IPS DF 6.9 (cell line): Measurements from ENCODE around the gene POFUT2.

ENCODE experiments used
- DNase-seq: peaks from one replicate; pipeline ENCODE4 v3.0.0-alpha.2; 2013; ENCODE audit warnings: low read depth, low spot score
- H3K27ac ChIP-seq: one replicate; pipeline ENCODE4 v1.5.1; 2013; ENCODE audit warnings: low read length, control low read depth
- H3K27me3 ChIP-seq: 2 replicates; pipeline ENCODE4 v1.6.1; 2013; ENCODE audit warnings: mild to moderate bottlenecking, low read length; ENCODE audit not compliant: control insufficient read depth, insufficient read depth
- H3K36me3 ChIP-seq: 2 replicates; pipeline ENCODE4 v1.6.1; 2013; ENCODE audit warnings: low read length; ENCODE audit not compliant: control insufficient read depth, insufficient read depth
- H3K4me1 ChIP-seq: 2 replicates; pipeline ENCODE4 v1.6.1; 2013; ENCODE audit warnings: low read length; ENCODE audit not compliant: control insufficient read depth, insufficient read depth
- H3K4me3 ChIP-seq: 2 replicates; pipeline ENCODE4 v1.5.1; 2013; ENCODE audit warnings: mild to moderate bottlenecking, low read length
- H3K9me3 ChIP-seq: 2 replicates; pipeline ENCODE4 v1.6.1; 2013; ENCODE audit warnings: low read length, inconsistent platforms; ENCODE audit not compliant: control insufficient read depth, insufficient read depth
- WGBS: extraction: QIAGEN DNeasy Blood & Tissue Kit; methylation state at CpG from one replicate; pipeline ENCODE4 v1.1.7; 2013; ENCODE audit warnings: mixed read lengths, missing lambda C conversion rate; ENCODE audit not compliant: insufficient read length, insufficient coverage; 5-methylcytosine and 5-hydroxymethylcytosine counted together

POFUT2 gene

DNA sequence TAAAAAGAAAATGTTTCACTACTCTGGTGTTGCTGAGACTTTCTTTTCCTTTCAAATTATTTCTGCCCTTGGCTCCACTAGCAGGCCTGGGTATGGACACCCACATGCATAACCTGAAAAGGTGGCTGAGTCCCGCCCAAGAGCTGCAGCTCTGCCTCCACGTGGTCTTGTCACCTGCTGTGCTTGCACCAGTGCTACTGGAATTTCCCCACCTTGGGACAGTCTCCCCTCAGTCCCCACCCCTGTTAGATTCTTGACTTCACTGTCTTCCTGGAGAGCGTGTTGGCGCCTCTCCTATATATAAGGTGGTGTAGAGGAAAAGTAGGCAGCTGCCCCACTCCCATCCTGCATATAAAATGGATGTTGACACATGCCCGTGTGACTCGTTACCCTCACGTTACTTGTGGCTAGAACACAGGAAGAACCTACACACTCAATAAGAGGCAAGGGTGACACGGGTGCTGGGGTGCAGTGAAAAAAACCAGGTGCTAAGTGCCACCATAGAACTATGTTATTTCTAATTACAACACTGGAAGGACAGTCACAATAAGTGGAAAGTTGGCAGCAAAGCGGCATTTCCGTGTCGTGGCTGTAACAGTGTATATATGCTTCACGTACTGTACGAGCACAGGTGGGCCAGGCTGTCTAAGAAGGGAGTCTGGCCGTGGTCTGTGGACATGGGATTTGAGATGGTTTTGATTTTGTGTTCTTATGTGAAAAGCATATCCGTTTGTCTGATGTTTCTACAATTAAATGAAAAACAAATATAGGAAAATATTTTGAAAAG, 61.0 kb downstream of the POFUT2 start:
- Histone ChIP-seq H3K4me3 (no peak overlapping the region), H3K36me3 (no peaks in the 10 kb centered on the region), H3K27me3 (no peaks in the 10 kb centered on the region), H3K9me3 (no peaks in the 10 kb centered on the region), H3K4me1 (no peaks in the 10 kb centered on the region), H3K27ac (no peak overlapping the region)
- no peak for DNase-seq
- no CpG with 5 or more reads among the region's 15 CpGs for WGBS

DNA sequence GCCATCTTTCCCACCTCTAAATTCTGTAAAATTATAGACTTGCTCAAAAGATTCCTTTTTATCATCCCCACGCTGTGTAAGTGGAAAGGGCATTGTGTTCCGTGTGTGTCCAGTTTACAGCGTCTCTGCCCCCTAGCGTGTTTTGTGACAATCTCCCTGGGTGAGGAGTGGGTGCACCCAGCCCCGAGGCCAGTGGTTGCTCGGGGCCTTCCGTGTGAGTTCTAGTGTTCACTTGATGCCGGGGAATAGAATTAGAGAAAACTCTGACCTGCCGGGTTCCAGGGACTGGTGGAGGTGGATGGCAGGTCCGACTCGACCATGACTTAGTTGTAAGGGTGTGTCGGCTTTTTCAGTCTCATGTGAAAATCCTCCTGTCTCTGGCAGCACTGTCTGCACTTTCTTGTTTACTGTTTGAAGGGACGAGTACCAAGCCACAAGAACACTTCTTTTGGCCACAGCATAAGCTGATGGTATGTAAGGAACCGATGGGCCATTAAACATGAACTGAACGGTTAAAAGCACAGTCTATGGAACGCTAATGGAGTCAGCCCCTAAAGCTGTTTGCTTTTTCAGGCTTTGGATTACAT, 61.9 kb downstream of the POFUT2 start:
- no peaks in the 10 kb centered on the region for H3K4me1 ChIP-seq
- H3K36me3 ChIP-seq = no peaks in the 10 kb centered on the region
- H3K27ac ChIP-seq = no peak overlapping the region
- no peak overlapping the region for H3K4me3 ChIP-seq
- H3K9me3 ChIP-seq = no peaks in the 10 kb centered on the region
- no peak for DNase-seq
- WGBS = no CpG with 5 or more reads among the region's 16 CpGs
- H3K27me3 ChIP-seq = no peaks in the 10 kb centered on the region

DNA sequence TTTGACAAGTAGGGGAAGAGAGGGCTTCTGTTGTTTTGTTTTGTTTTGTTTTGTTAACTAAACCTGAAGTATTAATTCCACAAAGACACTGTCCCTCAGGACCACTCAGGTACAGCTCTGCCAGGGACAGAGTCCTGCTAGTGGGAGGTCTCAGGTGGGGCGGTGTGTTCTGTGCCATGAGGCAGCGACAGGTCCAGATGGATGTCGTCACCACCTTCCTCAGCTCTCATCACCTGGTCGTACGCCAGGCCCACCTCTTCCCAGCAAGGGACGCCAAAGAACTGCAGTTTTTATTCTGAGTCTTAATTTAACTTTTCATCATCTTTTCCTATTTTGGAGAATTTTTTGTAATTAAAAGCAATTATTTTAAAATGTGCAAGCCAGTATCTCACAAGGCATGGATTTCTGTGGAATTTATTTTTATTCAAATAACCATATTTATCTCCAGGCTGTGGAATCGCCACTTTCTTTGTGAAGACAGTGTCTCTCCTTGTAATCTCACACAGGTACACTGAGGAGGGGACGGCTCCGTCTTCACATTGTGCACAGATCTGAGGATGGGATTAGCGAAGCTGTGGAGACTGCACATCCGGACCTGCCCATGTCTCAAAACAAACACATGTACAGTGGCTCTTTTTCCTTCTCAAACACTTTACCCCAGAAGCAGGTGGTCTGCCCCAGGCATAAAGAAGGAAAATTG, 62.5 kb downstream of the POFUT2 start:
- Histone ChIP-seq H3K36me3 (no peaks in the 10 kb centered on the region), H3K27ac (no peak overlapping the region), H3K4me3 (no peak overlapping the region), H3K27me3 (no peaks in the 10 kb centered on the region), H3K4me1 (no peaks in the 10 kb centered on the region), H3K9me3 (no peaks in the 10 kb centered on the region)
- DNase-seq = no peak
- no CpG with 5 or more reads among the region's 11 CpGs for WGBS

DNA sequence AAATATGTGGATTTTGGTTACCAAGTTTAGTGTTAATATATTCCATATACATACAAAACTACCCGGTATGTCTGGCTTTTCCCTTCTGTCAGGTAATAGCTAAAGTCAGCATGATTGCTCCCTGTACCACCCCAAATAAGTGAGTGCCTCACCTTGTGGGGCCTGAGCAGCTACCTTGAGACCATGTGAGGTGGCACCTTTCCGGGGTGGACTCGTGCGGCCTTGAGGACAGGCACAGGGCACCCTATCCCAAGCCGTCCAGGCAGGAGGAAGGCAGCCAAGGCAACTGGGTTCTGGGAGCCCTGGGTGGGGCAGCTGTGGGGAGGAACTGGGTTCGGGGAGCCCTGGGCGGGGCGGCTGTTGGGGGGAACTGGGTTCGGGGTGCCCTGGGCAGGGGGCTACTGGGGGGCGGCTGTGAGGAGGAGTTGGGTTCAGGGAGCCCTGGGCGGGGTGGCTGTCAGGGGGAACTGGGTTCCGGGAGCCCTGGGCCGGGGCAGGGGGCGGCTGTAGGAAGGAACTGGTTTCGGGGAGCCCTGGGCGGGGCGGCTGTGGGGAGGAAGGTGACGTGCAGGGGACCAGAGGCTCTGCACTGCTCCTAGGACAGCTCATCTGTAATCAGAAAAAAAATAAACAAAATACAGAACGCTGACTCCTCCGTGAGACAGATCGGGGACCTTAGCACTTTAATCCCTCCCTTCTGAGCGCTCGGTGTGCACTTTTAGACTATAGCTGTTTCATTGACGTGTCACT, 63.3 kb downstream of the POFUT2 start:
- no CpG with 5 or more reads among the region's 24 CpGs for WGBS
- Histone ChIP-seq H3K4me3 (no peak overlapping the region), H3K27ac (no peak overlapping the region), H3K36me3 (no peaks in the 10 kb centered on the region), H3K27me3 (no peaks in the 10 kb centered on the region), H3K4me1 (no peaks in the 10 kb centered on the region), H3K9me3 (no peaks in the 10 kb centered on the region)
- no peak for DNase-seq

DNA sequence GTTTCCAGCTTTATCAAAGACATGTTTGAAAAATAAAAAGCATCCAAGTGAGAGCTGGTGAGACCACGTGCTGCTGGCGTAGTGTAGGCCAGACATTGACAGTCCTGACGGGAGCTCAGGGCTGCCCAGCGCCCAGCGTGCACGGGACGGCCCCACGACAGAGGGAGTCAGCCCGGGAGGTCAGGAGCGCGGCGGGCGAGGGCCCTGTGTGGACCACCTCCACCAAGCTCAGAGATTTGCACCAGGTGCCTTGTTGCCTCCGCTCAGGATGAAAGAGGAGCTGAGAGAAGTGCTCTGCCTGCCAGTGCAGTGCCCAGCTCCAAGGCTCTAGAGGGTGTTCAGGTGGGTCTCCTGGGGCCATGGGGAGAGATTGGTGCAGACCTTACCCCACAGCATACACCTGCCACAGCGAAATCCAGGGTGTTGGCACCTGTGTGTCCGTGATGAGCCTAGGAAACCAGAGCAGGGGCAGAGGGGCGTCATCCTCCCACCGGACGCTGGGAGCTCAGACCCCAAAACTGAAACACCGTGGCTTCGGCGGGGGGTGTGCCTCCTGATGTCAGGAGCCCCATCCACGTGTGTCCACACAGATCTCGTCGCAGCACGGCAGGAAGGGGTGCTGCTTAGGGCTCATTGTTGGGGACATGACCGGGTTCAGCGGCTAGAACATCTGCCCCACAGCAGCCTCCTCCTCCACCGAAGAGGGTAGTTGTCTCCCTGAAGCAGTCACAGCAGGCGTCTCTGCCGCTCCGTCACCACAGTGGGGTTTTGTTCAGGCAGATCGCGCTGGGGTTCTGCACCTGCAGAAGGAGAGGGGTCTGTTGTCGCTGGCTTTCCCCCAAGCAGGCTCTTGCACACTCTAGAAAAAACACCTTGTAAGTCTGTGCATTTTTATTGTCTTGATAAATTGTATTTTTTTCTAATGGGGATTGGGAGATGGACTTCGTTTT, 64.2 kb downstream of the POFUT2 start:
- no CpG with 5 or more reads among the region's 36 CpGs for WGBS
- H3K4me3 ChIP-seq = no peak overlapping the region
- no peaks in the 10 kb centered on the region for H3K4me1 ChIP-seq

DNA sequence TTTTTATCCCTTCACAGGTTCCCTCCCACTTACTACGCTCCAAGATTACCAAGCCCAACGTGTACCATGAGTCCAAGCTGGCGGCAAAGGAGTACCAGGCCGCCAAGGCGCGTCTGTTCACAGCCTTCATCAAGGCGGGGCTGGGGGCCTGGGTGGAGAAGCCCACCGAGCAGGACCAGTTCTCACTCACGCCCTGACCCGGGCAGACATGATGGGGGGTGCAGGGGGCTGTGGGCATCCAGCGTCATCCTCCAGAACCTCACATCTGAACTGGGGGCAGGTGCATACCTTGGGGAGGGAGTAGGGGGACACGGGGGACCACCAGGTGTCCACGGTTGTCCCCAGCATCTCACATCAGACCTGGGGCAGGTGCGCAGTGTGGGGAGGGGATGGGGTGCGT, 65.7 kb downstream of the POFUT2 start:
- DNase-seq = no peak
- Histone ChIP-seq H3K4me1 (no peaks in the 10 kb centered on the region), H3K36me3 (no peaks in the 10 kb centered on the region), H3K9me3 (no peaks in the 10 kb centered on the region), H3K27ac (no peak overlapping the region), H3K27me3 (no peaks in the 10 kb centered on the region), H3K4me3 (no peak overlapping the region)
- WGBS = no CpG with 5 or more reads among the region's 15 CpGs

More for the DNA sequence above, 64.2 kb downstream of the POFUT2 start:
- H3K27me3 ChIP-seq = no peaks in the 10 kb centered on the region
- no peaks in the 10 kb centered on the region for H3K36me3 ChIP-seq
- DNase-seq = no peak
- no peak overlapping the region for H3K27ac ChIP-seq
- H3K9me3 ChIP-seq = no peaks in the 10 kb centered on the region

DNA sequence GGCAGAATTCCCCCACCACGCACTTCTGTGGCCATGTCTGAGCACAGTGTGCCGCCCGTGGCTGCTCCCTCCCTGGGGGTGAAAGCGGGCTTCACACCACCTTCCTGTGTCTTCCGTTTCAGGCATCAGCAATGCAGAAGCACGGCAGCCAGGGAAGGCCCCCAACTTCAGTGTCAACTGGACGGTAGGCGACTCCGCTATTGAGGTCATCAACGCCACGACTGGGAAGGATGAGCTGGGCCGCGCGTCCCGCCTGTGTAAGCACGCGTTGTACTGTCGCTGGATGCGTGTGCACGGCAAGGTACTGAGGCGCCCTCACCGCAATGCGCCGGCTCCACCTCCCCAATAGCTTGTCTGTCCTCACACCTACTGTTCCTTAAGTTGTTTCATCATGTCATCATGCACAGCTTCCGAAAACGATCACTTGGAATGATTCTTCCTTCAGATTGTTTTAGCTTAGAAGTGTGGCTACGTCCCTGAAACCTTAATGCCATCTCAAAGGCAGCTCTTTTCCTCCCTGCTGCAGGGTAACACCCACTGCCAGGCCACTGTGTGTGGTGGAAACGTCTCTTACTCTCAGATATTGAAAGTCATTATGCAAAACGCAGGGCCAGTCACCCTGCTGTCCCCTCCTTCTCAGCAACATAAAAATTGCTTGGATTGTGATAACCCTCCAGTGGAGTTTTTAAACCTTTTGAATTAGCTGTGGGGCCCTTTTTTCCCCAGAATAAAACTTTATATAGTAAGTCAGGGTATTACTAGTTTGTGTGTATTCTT, 66.8 kb downstream of the POFUT2 start:
- H3K4me3 ChIP-seq = no peak overlapping the region
- no peaks in the 10 kb centered on the region for H3K36me3 ChIP-seq
- no peaks in the 10 kb centered on the region for H3K9me3 ChIP-seq
- no peaks in the 10 kb centered on the region for H3K4me1 ChIP-seq
- no peaks in the 10 kb centered on the region for H3K27me3 ChIP-seq
- WGBS = no CpG with 5 or more reads among the region's 29 CpGs
- DNase-seq = no peak
- H3K27ac ChIP-seq = no peak overlapping the region

DNA sequence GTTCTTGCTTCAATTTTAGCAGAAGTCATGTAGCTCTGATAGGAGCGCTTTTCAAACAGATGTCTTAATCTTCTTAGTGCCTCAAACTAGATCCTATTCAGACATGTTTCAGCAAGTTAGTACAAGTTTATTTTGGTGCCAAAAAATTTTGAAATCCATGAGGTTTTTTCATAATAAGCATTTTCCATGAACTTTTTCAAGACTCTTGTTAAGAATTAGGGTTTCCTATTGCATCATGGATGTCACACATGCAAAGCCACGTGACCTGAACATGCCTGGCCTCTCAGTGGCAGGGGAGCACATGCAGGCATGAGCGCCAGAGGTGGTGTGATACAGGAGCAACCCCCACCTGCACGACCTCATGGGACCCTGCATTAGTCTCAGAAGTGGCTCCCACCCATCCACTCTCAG, 67.6 kb downstream of the POFUT2 start:
- DNase-seq = no peak
- Histone ChIP-seq H3K4me1 (no peaks in the 10 kb centered on the region), H3K9me3 (no peaks in the 10 kb centered on the region), H3K27me3 (no peaks in the 10 kb centered on the region), H3K27ac (no peak overlapping the region), H3K4me3 (no peak overlapping the region), H3K36me3 (no peaks in the 10 kb centered on the region)
- no CpG with 5 or more reads among the region's 4 CpGs for WGBS

DNA sequence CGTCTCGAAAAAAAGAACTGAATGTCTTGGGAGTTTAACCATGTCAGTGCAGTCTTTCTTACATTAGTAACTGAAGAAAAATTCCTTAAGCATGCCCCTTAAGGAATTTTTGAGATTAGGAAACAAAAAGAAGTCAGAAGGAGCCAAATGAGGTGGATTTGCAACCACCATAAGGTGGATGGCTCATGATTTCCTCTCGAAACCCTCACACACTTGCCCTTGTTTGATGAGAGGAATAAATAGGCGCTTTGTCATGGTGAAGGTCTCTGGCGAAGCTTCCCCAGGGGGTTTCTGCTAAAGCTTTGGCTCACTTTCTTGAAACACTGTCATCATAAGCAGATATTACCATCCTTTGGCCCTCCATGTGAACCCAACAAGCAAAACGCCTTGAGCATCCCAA, 68.2 kb downstream of the POFUT2 start:
- Histone ChIP-seq H3K27me3 (no peaks in the 10 kb centered on the region), H3K9me3 (no peaks in the 10 kb centered on the region), H3K4me1 (no peaks in the 10 kb centered on the region), H3K4me3 (no peak overlapping the region), H3K27ac (no peak overlapping the region), H3K36me3 (no peaks in the 10 kb centered on the region)
- no peak for DNase-seq
- WGBS = no CpG with 5 or more reads among the region's 6 CpGs
